Activated CD8-positive, alpha-beta T cell treated with anti-CD3 and anti-CD28 coated beads for 36 hours (primary cell): ENCODE measurements around the gene ANKRD42. TPM values are rescaled to one million over a fixed set of nuclear protein-coding genes. Genes with fewer than 3 reads are reported as not detected.

Experiments used
- ATAC-seq: fragments of 200-7000 bp; cut with Tn5 transposase; one replicate; pipeline ENCODE4 v1.10.0; 2021; ENCODE audit warnings: mild to moderate bottlenecking, moderate library complexity
- CTCF ChIA-PET: fragments of 350-600 bp; sonication (Branson Sonifier 250); formaldehyde crosslinking; loops from one replicate; lab custom pipeline; 2021; ENCODE audit warnings: antibody characterized with exemption; lab: Charles Lee
- POLR2A ChIA-PET: fragments of 350-600 bp; sonication (Branson Sonifier 250); formaldehyde crosslinking; loops from one replicate; lab custom pipeline; 2021; ENCODE audit warnings: antibody characterized with exemption; lab: Charles Lee
- DNase-seq: peaks from one replicate; pipeline ENCODE4 v3.0.0-alpha.2; 2020
- H3K27ac Mint-ChIP-seq: one replicate; pipeline ENCODE4 v1.8.0; 2021; ENCODE audit warnings: mild to moderate bottlenecking, mixed read lengths
- H3K27me3 Mint-ChIP-seq: one replicate; pipeline ENCODE4 v1.8.0; 2021; ENCODE audit warnings: mixed read lengths
- H3K36me3 Mint-ChIP-seq: one replicate; pipeline ENCODE4 v1.8.0; 2021; ENCODE audit warnings: low read depth, mixed read lengths
- H3K4me1 Mint-ChIP-seq: one replicate; pipeline ENCODE4 v1.8.0; 2021; ENCODE audit warnings: low read depth, mixed read lengths
- H3K4me3 Mint-ChIP-seq: one replicate; pipeline ENCODE4 v1.8.0; 2021; ENCODE audit warnings: mild to moderate bottlenecking, moderate library complexity, mixed read lengths
- H3K9me3 Mint-ChIP-seq: one replicate; pipeline ENCODE4 v1.8.0; 2021; ENCODE audit warnings: mixed read lengths
- CTCF ChIP-seq: fragments of 200-600 bp; IDR thresholded peaks from one replicate; pipeline ENCODE4 v1.8.0; 2022; ENCODE audit warnings: antibody characterized with exemption, mild to moderate bottlenecking
- intact Hi-C: fragments of 100-400 bp; cut with micrococcal nuclease; formaldehyde crosslinking; loops from one replicate; pipeline ENCODE4 v1.10.0; 2022
- total RNA-seq, 2 experiments: library from RNA; stranded (reverse); gene quantifications; one replicate each; pipeline ENCODE4 v1.2.3, GENCODE V29; 2021

Gene ANKRD42
- total RNA-seq, 2 experiments from 2014 or later = 3.8 to 4.7 TPM

- Mint-ChIP-seq H3K4me1 (peaks cover 53% of the 10 kb centered on the region), H3K9me3 (no peaks in the 10 kb centered on the region), H3K36me3 (peaks cover 71% of the 10 kb centered on the region), H3K4me3 (peak overlapping the region; percentile 100), H3K27me3 (no peaks in the 10 kb centered on the region), H3K27ac (peak overlapping the region; percentile 77)
- ATAC-seq = no peak
- ChIA-PET CTCF (interaction anchor here (0.8 to 1.3 kb wide), 2 partner anchors 162 to 251 kb away, joined by 3 read pairs; no protein-coding TSS in a partner anchor), POLR2A (interaction anchor here (0.9 to 3.3 kb wide), 2 partner anchors 7 to 260 kb away, joined by 3 to 18 read pairs; partner anchors contain the start of genes DDIAS and PRCP)
- intact Hi-C loops = loop anchor here (2.0 kb wide), 1 partner anchor 33 kb away; no protein-coding TSS in a partner anchor
- TF ChIP-seq CTCF = no peak
- DNase-seq = no peak
Measured at GRCh38 chr11:83161610-83162199, 31.8 kb upstream of the ANKRD42 start.

GRCh38 chr11:83162377-83162776 lies 31.1 kb upstream of the ANKRD42 start:
- Mint-ChIP-seq H3K36me3 (peaks cover 74% of the 10 kb centered on the region), H3K9me3 (no peaks in the 10 kb centered on the region), H3K4me1 (peaks cover 54% of the 10 kb centered on the region), H3K27me3 (no peaks in the 10 kb centered on the region), H3K4me3 (peak overlapping the region; percentile 100), H3K27ac (peak overlapping the region; percentile 77)
- TF ChIP-seq CTCF = no peak
- DNase-seq (no peak), ATAC-seq (peak; percentile 48)
- POLR2A ChIA-PET = no interaction called here
- intact Hi-C loops = no loop called here
- CTCF ChIA-PET = interaction anchor here (0.8 to 1.3 kb wide), 2 partner anchors 163 to 252 kb away, joined by 3 read pairs; no protein-coding TSS in a partner anchor

GRCh38 chr11:83166193-83166866 lies 27.2 kb upstream of the ANKRD42 start:
- no peak for DNase-seq
- H3K27me3 Mint-ChIP-seq = no peaks in the 10 kb centered on the region
- intact Hi-C loops = no loop called here
- no peak for ATAC-seq
- no peaks in the 10 kb centered on the region for H3K9me3 Mint-ChIP-seq
- H3K36me3 Mint-ChIP-seq = peaks cover 75% of the 10 kb centered on the region
- no peak for TF ChIP-seq CTCF
- H3K4me1 Mint-ChIP-seq = peaks cover 78% of the 10 kb centered on the region
- peak overlapping the region; percentile 42 for H3K27ac Mint-ChIP-seq
- POLR2A ChIA-PET = interaction anchor here (1.3 kb wide), 1 partner anchor 265 kb away, joined by 6 read pairs; the partner anchor contains the start of gene DDIAS
- CTCF ChIA-PET = interaction anchor here (2.0 kb wide), 1 partner anchor 299 kb away, joined by 7 read pairs; no protein-coding TSS in a partner anchor
- H3K4me3 Mint-ChIP-seq = no peak overlapping the region

GRCh38 chr11:83168756-83169155 lies 24.8 kb upstream of the ANKRD42 start:
- TF ChIP-seq CTCF = no peak
- Mint-ChIP-seq H3K27me3 (no peaks in the 10 kb centered on the region), H3K36me3 (peaks cover 77% of the 10 kb centered on the region), H3K4me1 (peaks cover 74% of the 10 kb centered on the region), H3K4me3 (no peak overlapping the region), H3K9me3 (no peaks in the 10 kb centered on the region), H3K27ac (no peak overlapping the region)
- ATAC-seq (no peak), DNase-seq (no peak)
- intact Hi-C loops = no loop called here
- ChIA-PET POLR2A (interaction anchor here (0.9 to 1.7 kb wide), 4 partner anchors 8 to 20 kb away, joined by 3 to 9 read pairs (median 4); partner anchors contain the start of gene PCF11), CTCF (no interaction called here)

- Mint-ChIP-seq H3K9me3 (no peaks in the 10 kb centered on the region), H3K4me3 (peak overlapping the region; percentile 60), H3K4me1 (peaks cover 77% of the 10 kb centered on the region), H3K27ac (peak overlapping the region; percentile 66), H3K27me3 (no peaks in the 10 kb centered on the region), H3K36me3 (peaks cover 69% of the 10 kb centered on the region)
- intact Hi-C loops = no loop called here
- no peak for TF ChIP-seq CTCF
- ChIA-PET POLR2A (no interaction called here), CTCF (interaction anchor here (1.8 kb wide), 1 partner anchor 18 kb away, joined by 5 read pairs; no protein-coding TSS in a partner anchor)
- no peak for ATAC-seq
- DNase-seq = no peak
Measured at GRCh38 chr11:83170865-83171264, 22.6 kb upstream of the ANKRD42 start.
